ENCODE data around the gene ALDOC. TPM values are rescaled to one million over a fixed set of nuclear protein-coding genes. Genes with fewer than 3 reads are reported as not detected.

Gene ALDOC
- total and polyA plus RNA-seq, 2 donors (not counting 1 experiment from before 2014, with no cell fraction given), result 16.7 to 26.6 TPM

GRCh38 chr17:28548417-28549130 is 28.1 kb downstream of the ALDOC start:
- DNase-seq, result no peak
- TF ChIP-seq EZH2 (IDR thresholded peaks at IDR 0.05; ENCODE audit: borderline replicate concordance, insufficient read depth, low read depth, low read length, poor library complexity, severe bottlenecking) (no peak), CTCF (IDR thresholded peaks at IDR 0.05) (peak; percentile 47)
- H3K4me3 ChIP-seq (ENCODE audit: control extremely low read depth in 1 of 5, extremely low read depth in 1 of 5, insufficient read depth in 1 of 5, low read depth in 2 of 5, low read length in 4 of 5), result peak overlapping the region in 1 of 5 experiments; percentile 50
- no peaks in the 10 kb centered on the region for H3K27me3 Mint-ChIP-seq
- no peaks in the 10 kb centered on the region for H3K27me3 ChIP-seq (replicated peaks in 1 of 4; ENCODE audit: control extremely low read depth in 1 of 4, control insufficient read depth in 3 of 4, insufficient read depth in 4 of 4, low read length in 3 of 4)
- ChIA-PET POLR2A (no interaction called here), CTCF (interaction anchor here (1.2 to 5.2 kb wide), 10 partner anchors 8 to 98 kb away, joined by 3 to 31 read pairs (median 8); partner anchors contain the start of genes ALDOC and PIGS)
- peaks cover 7% of the 10 kb centered on the region for H4K20me1 ChIP-seq (ENCODE audit: control insufficient read depth, insufficient read depth, low read length, poor library complexity, severe bottlenecking)
- peaks cover 2 to 33% of the 10 kb centered on the region in 2 experiments for H3K36me3 ChIP-seq (replicated peaks in 1 of 2; ENCODE audit: control extremely low read depth in 1 of 2, control insufficient read depth in 1 of 2, extremely low read depth in 1 of 2, insufficient read depth in 2 of 2, low read length in 1 of 2)
- peak overlapping the region; percentile 83 for H3K4me3 Mint-ChIP-seq
- no peak for ATAC-seq (ENCODE audit: low read depth)
- H3K4me1 ChIP-seq (ENCODE audit: control insufficient read depth in 2 of 2, insufficient read depth in 2 of 2, low read length in 2 of 2), result peaks cover 62 to 69% of the 10 kb centered on the region in 2 donors
- peak overlapping the region; percentile 35 for H3K9ac ChIP-seq (ENCODE audit: low read length)
- H2AFZ ChIP-seq (ENCODE audit: insufficient read depth, low read depth, low read length, poor library complexity, severe bottlenecking), result no peak overlapping the region
- intact Hi-C loops (cut with micrococcal nuclease), result loop anchor here (2.0 kb wide), 1 partner anchor 54 kb away; no protein-coding TSS in a partner anchor
- peak overlapping the region; percentile 96 for H3K27ac Mint-ChIP-seq
- H3K9me3 Mint-ChIP-seq (ENCODE audit: insufficient read depth), result no peaks in the 10 kb centered on the region
- no peaks in the 10 kb centered on the region for H3K9me3 ChIP-seq (ENCODE audit: control extremely low read depth in 1 of 3, control insufficient read depth in 2 of 3, insufficient read depth in 1 of 3, low read length in 2 of 3)
- peaks cover 11% of the 10 kb centered on the region for H3K79me2 ChIP-seq (ENCODE audit: control insufficient read depth, insufficient read depth, low read length)
- peak overlapping the region; percentile 91 to 97 for H3K27ac ChIP-seq (ENCODE audit: low read length in 2 of 2)
- 96% methylated on average over 3 of the region's 6 CpGs for WGBS (ENCODE audit: insufficient coverage)
- H3K4me2 ChIP-seq (replicated peaks; ENCODE audit: low read depth, low read length, poor library complexity, severe bottlenecking), result peak overlapping the region; percentile 85
- H3K4me1 Mint-ChIP-seq, result peaks cover 71% of the 10 kb centered on the region

All from B cell (primary cell).